Dedifferentiated amniotic fluid mesenchymal stem cell (primary cell): ENCODE data around the gene BEST3.
"Not testable (repeated sequence)": the region's sequence is repeated elsewhere in the genome, so short reads cannot be mapped to it uniquely, and the experiment has no call there.

Experiments
- DNase-seq: peaks from one replicate; pipeline ENCODE4 v3.0.0-alpha.2; 2016; ENCODE audit errors: extremely low spot score

Gene BEST3

DNA sequence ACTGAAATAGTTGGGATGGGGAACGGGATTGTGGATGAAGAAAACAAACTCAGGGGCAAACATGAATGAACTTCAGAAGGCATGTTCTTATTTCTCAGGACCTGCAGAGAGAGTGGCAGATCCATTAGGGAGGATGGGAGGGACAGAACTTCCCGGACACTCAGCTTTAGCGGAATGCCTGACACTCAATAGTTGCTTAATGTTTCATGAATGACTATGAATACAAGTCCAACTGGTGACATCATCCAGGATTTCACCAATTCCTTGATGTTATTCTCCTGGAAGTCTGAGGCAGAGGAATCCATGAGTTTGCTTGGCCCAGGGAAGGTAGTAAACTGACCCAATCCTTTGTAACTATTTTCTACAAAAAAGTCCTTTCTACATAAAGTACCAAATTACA lies 50.6 kb downstream of the BEST3 start:
- DNase-seq = peak; percentile 79

DNA sequence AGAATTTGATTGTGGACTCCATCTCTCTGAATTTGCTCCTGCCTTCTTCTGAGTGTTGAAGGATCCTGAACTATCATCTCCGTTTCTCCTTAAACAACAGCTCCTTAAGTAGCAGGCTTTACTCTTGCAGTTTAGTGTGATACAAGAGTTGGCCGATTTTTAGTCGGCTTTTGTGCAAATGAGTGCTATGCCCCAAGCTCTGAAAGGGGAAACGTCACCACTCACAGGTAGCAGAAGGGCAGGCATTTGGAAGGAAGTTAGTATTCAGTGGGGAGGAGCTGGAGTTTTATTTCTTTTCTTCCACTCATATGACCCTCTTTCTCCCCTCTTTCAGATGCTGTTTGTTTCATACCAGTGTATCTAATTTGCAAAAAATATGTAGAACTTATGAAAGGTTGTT lies 51.9 kb downstream of the BEST3 start:
- DNase-seq = no peak

DNA sequence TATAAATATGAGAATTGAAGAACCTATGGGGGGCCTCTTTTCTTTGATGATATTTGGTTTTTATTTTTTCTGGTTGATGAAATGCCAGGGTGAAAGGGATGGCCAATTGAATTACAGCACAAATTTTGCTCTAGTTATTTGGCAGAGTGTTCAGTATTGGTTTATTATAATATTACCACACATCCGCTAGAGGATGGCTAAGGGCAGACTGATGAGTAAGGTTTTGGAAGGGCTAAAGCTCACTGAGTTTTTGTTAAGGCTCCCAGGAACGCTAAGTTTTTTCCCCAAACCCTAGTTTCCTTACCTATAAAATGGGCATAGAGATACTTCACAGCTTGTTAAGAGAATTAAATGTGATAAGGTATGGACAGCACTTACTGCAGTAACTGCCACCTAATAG lies 54.1 kb downstream of the BEST3 start:
- DNase-seq = no peak

DNA sequence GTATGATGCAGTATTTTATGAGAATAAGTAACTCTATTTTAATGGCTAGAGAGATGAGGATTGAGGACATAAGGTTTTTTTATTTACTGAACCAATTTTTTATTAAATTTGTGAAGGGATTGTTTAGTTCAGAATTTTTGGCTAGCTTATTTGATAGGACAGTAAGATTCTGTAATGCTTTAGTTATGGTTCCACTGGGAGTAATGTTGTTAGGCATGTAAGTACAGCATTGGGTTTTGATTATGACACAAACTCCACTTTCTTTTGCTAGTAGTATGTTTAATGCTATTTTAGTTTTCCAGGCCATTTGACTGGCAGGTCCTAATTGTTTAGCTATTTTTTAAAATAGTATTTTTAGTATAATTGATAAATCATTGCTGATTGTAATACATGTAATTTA lies 54.6 kb downstream of the BEST3 start:
- DNase-seq = no peak

DNA sequence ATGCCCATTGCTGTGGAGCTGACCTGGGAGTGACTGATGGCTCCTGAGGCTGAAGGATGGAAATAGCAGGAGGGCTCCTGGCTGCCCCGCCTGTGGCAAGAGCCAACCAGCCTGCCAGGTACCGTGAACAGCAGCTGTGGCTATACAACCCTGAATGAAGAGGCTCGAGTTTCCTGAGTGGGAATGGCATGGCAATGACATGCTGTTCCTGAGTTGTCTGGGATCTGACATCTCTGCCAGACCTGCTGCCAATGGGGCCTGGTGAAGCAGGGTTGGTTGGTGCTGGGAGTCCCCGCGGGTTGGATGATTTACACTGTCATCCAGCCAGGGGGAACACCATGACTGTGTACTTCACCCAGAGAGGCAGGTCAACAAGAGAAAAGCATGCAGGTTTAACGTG lies 56.6 kb downstream of the BEST3 start:
- no peak for DNase-seq

DNA sequence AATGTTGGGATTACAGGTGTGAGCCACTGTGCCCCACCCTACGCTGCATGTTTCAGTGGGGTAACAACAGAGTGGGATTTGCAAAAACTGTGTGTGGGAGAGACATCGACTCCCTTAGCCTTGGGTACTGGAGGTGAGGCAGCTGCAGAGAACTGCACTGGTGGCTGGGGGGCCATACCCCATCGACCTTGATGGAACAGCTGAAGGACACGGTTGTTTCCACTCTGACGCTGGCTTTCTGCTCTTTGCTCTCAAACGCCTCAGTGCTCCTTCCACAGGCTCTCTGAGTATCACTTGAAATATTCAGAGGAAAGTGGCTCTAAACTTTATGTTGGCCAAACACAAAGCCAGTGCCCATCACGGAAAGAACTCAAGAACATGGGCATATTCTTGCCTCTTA lies 57.6 kb downstream of the BEST3 start:
- DNase-seq = no peak

DNA sequence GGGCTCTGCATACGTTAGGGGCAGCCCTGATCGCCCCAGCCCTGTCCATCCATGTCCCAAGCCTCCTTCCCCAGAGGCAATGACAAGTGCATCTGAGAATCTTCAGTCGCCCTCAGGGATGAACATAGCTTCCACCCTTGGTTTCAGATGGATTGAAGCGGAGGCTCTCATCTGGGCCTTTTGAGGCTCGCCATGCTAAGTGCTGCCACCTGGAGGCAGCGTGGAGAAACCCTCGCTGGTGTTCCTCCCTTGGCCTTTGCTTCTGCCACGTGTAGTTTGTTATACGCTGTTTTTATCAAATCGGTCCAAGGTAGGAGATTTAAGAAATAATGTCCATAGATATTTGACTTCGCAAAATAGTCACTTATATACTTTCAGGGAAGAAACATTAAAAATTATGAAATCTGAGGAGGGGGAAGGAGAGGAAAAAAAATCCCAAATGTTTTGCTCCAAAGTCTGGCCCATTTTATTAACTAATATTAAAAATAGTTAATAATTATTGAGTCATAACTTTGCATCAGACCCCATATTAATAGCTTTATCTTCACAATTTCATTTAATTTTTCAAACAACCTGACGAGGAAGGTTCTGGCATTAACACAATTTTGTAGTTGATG lies 59.6 kb downstream of the BEST3 start:
- DNase-seq = peak; percentile 48

DNA sequence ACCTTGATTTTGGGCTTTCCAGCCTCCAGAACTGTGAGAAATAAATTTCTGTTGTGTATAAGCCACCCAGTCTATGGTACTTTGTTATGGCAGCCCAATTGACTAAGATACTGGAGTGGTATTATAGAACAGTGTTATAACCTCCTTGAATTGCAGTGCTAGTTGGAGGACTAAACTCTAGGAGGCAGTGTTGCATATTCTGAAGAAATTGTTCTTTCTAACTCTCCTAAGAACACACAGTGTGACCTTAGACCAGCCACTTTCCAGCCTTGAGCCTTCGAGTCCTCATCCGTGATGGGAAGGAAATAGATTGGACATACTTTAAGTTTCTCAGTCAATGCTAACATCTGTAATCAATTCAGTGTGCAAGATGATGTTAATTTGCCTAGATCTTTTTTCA lies 66.0 kb downstream of the BEST3 start:
- DNase-seq = no peak

DNA sequence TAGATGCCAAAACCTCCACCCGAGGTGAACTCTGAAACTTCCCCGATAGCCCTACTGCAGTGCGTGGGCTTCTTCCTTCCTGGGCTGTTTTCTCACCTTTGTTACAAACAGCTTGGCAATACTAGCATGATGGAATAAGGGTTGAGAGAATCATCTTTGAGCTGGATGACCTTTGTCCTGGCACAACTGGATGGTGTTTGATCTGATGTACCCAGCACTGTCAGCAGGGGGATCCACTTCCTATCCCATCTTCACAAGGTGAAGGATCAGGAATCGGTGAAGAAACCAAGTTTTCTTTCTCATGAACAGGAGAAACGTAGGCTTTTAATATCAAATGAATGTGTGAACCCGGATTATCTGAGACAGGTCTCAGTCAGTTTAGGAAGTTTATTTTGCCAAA lies 68.9 kb downstream of the BEST3 start:
- DNase-seq = no peak

DNA sequence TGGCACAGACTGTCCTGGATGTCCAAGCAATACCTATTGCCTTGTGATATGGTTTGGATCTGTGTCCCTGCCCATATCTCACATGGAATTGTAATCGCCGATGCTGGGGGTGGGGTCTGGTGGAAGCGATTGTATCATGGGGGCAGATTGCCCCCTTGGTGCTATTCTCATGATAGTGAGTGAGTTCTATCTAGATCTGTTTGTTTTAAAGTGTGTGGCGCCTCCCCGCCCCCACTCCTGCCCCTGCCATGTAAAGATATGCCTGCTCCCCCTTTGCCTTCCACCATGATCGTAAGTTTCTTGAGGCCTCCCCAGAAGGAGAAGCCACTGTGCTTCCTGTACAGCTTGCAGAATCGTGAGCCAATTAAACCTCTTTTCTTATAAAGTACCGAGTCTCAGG lies 71.6 kb downstream of the BEST3 start:
- no peak for DNase-seq

DNA sequence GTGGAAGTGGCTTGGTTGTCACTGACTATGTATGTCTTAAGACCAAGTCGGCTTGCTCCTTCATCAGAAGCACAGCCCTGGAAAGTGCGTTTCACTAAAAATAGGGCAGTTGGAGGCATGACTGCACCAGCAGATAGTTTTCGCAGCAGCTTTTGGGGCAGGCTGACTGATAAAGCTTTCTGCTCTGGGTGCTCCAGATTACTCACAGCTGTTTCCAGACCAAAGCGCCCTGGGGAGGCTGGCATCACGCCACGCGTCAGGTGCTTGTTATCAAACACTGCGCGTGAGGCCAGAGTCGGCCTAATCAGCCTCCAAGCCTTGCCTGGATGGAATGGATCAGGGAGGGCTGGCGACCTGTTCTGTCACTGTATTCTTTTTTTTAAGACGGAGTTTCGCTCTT lies 75.1 kb downstream of the BEST3 start:
- DNase-seq = no peak

DNA sequence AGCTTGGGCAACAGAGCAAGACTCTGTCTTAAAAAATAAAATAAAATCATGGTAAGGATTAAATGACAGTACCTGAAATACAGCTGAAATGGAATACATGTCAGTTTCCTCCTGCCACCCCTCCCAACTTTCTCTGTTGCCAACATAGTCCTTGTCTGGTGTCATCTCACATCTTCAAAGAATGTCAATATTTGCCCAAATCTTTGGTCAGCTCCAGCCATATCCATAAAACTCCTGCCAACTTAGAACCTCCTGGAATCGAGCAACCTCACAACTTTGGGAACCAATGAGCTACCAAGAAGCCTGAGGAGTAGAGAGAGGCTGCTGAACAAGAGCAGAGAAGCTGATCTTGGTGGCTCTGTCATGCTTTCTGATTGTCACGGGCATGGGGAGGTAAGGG lies 77.6 kb downstream of the BEST3 start:
- DNase-seq = no peak

DNA sequence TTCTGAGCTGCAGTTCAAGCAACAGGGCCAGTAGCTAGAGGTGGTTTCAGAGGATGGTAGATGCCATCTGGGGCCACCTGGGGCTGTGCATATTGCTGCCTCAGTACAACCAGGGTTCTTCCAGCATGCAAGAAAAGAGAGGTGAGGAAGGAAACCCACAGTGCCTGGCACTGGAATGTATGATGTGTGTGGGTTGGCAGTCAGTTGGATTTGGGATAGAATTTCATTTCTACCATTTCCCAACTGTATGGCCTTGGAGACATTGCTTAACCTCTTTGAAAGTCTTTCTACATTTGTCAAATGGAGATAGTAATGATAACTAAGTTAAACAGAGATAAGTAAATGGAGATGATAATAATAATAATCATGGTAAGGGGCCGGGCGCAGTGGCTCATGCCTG lies 78.2 kb downstream of the BEST3 start:
- no peak for DNase-seq

DNA sequence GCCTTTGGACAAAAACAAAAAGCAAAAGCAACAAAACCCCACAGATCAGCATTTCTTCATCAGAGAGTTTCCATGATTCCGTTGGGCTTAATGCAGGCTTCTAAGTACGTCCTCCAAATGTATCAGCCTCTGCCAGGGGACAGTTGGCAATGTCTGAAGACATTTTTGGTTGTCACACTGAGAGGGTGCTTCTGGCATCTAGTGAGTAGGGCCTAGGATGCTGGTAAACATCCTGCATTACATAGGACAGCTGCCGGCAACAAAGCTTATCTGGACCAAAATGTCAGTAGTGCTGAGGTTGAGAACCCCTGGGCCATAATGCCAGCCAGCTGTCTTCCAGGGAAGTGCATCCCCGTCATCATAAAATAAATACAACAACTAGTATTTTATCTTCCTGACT lies 79.0 kb downstream of the BEST3 start:
- no peak for DNase-seq

DNA sequence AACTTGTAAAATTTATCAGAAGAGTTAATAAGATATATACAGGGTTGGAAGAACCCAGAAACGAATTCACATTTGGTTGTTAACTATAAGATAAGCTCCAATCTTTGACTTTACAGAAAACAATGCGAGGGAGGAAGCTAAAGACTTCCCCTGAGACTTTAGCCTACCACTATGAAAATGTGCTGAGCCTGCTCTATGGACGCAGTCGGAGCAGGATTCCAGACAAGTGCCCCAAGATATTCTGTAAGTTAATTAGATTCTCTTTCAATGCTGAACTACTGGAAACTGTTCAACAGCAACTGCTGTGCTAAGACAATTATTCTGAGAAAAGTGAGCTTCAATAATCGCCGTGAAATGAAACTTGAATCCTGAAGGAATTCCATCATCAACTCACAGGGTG lies 80.1 kb downstream of the BEST3 start:
- DNase-seq = no peak

DNA sequence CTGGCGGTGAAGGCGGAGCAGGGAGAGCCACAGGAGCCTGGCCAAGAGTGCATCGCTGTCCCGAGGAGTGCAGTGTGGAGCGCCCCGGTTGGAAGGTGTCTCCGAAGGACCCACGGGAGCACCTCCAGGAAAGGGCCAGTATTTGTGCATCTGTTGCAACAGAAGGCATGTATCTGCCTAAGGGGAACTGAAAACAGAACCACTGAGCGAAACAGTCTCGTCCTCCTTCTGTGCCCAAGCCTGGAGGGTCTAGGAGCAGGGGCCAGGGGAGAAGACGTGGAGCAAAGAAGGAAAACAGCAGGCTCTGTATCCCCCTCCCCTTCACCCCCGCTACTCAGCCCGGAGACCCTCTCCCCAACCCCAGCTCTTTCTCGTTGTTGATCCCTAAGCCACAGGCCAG lies 83.1 kb downstream of the BEST3 start:
- DNase-seq = no peak

DNA sequence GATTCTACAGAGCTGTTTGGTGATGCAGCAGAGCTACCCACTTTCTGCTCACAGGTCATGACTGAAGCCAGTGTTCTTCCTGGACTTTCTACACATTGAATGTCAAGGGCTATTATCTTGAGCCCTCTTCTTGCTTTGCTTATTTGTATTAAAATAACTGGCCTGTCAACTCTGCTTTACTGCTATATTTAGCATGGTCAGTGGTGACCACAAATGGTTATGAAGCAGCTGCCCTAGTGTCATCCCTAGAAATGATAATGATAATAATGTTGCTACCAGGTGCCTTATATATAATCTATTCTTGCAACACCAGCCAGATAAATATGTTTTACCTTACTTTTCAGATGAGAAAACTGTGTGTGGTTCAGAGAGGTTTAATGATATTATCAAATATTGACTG lies 85.8 kb downstream of the BEST3 start:
- DNase-seq = no peak

DNA sequence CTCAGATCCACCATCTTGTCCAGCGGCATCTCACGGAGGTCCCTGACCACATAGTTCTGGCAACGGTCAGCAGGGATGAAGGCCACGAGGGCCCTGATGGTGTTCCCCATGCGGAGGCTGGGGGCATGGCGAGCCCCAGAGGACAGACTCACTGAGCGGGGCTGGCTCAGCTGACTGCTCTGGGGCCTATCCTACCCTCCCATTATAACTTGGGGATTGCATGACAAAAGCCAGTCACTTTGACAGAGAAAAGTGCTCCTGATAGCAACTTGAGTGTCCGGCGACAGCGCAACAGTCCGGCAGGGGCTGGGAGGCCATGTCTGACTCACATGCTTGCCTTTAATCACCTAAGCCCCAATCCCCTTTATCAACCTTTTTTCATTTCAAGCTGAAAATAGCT lies 88.4 kb downstream of the BEST3 start, which contains the start of gene LRRC10:
LRRC10 (minus strand) TSS at position 179 of the 400 bp plus-strand sequence; CDS start at position 110, 69 bp downstream.
- DNase-seq = no peak

DNA sequence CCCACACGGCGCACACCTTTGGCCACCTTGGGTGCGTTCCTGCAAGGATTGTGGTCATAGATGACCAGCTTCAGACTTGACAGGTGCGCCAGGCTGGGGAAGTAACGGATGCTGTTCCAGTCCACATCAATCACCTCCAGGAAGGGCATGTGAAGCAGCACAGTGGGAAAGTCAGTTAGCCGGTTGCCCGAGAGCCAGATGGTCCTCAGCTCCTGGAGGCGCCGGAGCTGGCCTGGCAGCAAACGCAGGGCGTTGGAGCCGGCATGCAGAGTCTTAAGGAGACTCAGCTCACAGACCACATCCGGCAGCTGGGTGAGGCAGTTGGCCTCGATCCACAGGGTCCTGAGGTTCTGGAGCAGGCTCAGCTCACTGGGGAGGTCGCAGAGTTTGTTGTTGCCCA lies 89.0 kb downstream of the BEST3 start:
- no peak for DNase-seq

DNA sequence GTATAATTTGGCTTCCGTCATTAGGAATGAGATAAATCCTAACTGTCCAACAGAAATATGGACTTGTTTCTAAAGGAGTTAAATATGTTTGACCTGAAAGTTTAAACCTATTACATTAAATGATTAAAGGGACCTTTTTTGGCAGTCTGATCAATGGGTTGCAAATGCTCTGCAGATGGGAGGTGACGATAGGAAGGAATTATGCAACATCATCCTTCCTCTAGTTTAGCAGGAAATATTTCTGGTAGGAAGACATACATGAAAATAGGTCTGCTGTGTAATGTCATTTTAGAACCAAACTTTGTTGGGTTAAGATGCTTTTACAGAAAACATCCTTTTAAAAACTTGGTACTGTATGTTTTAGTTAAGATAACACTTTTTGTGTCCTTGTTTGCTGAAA lies 91.0 kb downstream of the BEST3 start:
- DNase-seq = no peak

DNA sequence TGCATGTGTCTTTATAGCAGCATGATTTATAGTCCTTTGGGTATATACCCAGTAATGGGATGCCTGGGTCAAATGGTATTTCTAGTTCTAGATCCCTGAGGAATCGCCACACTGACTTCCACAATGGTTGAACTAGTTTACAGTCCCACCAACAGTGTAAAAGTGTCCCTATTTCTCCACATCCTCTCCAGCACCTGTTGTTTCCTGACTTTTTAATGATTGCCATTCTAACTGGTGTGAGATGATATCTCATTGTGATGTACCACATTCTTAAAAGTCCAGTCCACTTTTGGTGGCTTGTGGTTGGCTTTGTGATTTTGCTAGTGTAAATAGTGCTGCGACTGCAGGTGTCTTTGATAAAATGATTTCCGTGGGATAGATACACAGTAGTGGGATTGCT lies 94.8 kb downstream of the BEST3 start:
- not testable (repeated sequence) for DNase-seq
